Common myeloid progenitor, CD34-positive (primary cell): ENCODE results near the gene SARDH.

Source experiments
- CTCF ChIA-PET: fragments of 350-600 bp; sonication (Branson Sonifier 250); formaldehyde crosslinking; loops from one replicate; lab custom pipeline; 2021; ENCODE audit warnings: antibody characterized with exemption; lab: Charles Lee
- POLR2A ChIA-PET: fragments of 350-600 bp; sonication (Branson Sonifier 250); formaldehyde crosslinking; loops from one replicate; lab custom pipeline; 2021; ENCODE audit warnings: antibody characterized with exemption; lab: Charles Lee
- DNase-seq, 3 donors: peaks; one replicate each; pipeline versions ENCODE4 v3.0.0 to v3.0.0-alpha.2; 2013
- H3K27ac ChIP-seq, 2 experiments: 1 replicate in 1 of 2; 2 replicates in 1 of 2; pipeline ENCODE4 v1.7.0; 2013; ENCODE audit warnings: inconsistent platforms in 2 of 2, low read length in 2 of 2, mild to moderate bottlenecking in 2 of 2, low read depth in 1 of 2, moderate library complexity in 1 of 2; ENCODE audit not compliant: severe bottlenecking in 2 of 2, insufficient read depth in 1 of 2, poor library complexity in 1 of 2
- H3K27me3 ChIP-seq, 5 experiments: replicated peaks in 2 of 5; 1 replicate in 3 of 5; 2 replicates in 2 of 5; pipeline versions ENCODE4 v1.6.1 to v1.7.0; 2013; ENCODE audit warnings: low read length in 4 of 5, mild to moderate bottlenecking in 2 of 5, moderate library complexity in 2 of 5, inconsistent platforms in 1 of 5; ENCODE audit not compliant: insufficient read depth in 5 of 5, control insufficient read depth in 4 of 5
- H3K36me3 ChIP-seq, 4 experiments: 1 replicate in 2 of 4; 2 replicates in 2 of 4; pipeline versions ENCODE4 v1.6.1 to v1.7.0; 2013; ENCODE audit warnings: low read length in 3 of 4, control low read depth in 1 of 4, mild to moderate bottlenecking in 1 of 4; ENCODE audit not compliant: control insufficient read depth in 4 of 4, insufficient read depth in 4 of 4
- H3K4me1 ChIP-seq, 4 experiments: 1 replicate in 3 of 4; 2 replicates in 1 of 4; pipeline versions ENCODE4 v1.6.1 to v1.7.1; 2013; ENCODE audit warnings: low read length in 3 of 4, mild to moderate bottlenecking in 3 of 4, control low read depth in 1 of 4, inconsistent platforms in 1 of 4, moderate library complexity in 1 of 4; ENCODE audit not compliant: control insufficient read depth in 4 of 4, insufficient read depth in 4 of 4; ENCODE audit errors: control extremely low read depth in 1 of 4
- H3K4me3 ChIP-seq, 7 experiments: 1 replicate in 4 of 7; 2 replicates in 3 of 7; pipeline versions ENCODE4 v1.5.1 to v1.7.0; 2013; ENCODE audit warnings: mild to moderate bottlenecking in 7 of 7, low read length in 6 of 7, moderate library complexity in 6 of 7, inconsistent platforms in 2 of 7, low read depth in 2 of 7, control low read depth in 1 of 7; ENCODE audit not compliant: insufficient read depth in 4 of 7, control insufficient read depth in 1 of 7; ENCODE audit errors: extremely low read depth in 1 of 7
- H3K9me3 ChIP-seq, 5 experiments: 1 replicate in 4 of 5; 2 replicates in 1 of 5; pipeline versions ENCODE4 v1.6.1 to v1.7.1; 2013; ENCODE audit warnings: low read length in 4 of 5, mild to moderate bottlenecking in 2 of 5, inconsistent platforms in 1 of 5, low read depth in 1 of 5, moderate library complexity in 1 of 5; ENCODE audit not compliant: control insufficient read depth in 4 of 5, insufficient read depth in 2 of 5; ENCODE audit errors: control extremely low read depth in 1 of 5
- WGBS: methylation state at CpG from one replicate; pipeline ENCODE4 v1.1.5; 2013; ENCODE audit not compliant: insufficient coverage; 5-methylcytosine and 5-hydroxymethylcytosine counted together

SARDH gene

DNA sequence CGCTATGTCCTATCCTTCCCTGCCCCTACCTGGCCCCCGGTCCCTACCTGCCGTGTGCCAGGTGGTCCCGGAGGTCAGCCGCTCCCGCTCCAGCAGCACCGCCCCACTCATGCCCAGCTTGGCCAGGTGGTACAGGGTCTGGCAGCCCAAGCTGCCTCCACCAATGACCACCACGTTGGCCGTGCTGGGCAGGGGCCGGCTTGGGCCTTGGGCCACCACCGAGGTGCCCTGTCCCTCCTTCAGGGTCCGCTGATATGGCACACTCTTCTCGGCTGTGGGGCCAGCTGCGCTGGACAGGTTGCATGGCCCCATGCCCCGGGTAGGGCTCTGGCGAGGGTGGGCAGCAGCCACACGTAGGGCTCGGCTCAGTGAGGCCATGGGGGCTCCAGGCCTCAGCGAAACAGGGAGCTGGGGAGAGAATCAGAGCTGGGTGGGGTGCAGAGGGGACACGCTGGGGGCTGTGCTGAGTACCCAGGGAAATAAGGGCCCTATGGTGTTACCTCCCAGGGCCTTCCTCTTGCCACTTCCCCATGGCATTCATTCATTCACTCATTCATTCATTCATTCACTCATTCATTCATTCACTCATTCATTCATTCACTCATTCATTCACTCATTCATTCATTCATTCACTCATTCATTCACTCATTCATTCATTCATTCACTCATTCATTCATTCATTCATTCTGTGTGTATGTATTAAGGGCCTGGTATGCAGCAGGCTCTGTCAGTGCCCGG lies 4.2 kb downstream of the SARDH start:
- Histone ChIP-seq H3K27ac (no peak overlapping the region), H3K27me3 (no peaks in the 10 kb centered on the region), H3K36me3 (no peaks in the 10 kb centered on the region), H3K4me3 (no peak overlapping the region), H3K9me3 (no peaks in the 10 kb centered on the region), H3K4me1 (peaks cover 0 to 17% (median 13%) of the 10 kb centered on the region in 4 experiments)
- 91% methylated on average over 18 of the region's 21 CpGs for WGBS
- DNase-seq = peak; percentile 25 to 53 (median 31)
- ChIA-PET POLR2A (no interaction called here), CTCF (interaction anchor here (0.8 to 1.8 kb wide), 2 partner anchors 9 kb away, joined by 3 to 6 read pairs; no protein-coding TSS in a partner anchor)

DNA sequence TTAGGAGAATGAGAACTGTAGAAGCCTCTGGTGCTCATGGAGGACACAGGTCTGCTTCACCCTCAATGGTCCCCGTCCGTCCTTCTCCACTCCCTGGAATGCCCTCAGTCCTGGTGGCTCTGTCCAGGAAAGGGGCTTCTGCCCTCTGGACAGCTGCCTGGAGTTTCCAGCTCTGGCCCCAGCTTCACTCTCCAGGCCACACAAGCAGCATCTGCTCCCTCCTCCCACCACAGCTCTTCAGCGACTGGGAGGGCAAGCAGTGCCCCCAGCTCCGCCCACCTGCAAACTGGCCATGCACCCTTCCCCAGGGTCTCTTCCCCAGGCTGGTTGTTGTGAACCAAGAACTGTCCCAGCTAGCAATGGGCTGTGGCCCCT lies 4.7 kb downstream of the SARDH start:
- no peak overlapping the region for H3K4me3 ChIP-seq
- POLR2A ChIA-PET = no interaction called here

GRCh38 chr9:133732639-133733408 lies 5.3 kb downstream of the SARDH start:
- ChIA-PET POLR2A (no interaction called here), CTCF (interaction anchor here (0.8 to 1.8 kb wide), 2 partner anchors 8 to 10 kb away, joined by 3 to 6 read pairs; no protein-coding TSS in a partner anchor)
- Histone ChIP-seq H3K4me1 (peaks cover 0 to 6% (median 4%) of the 10 kb centered on the region in 4 experiments), H3K9me3 (no peaks in the 10 kb centered on the region), H3K36me3 (no peaks in the 10 kb centered on the region), H3K27me3 (no peaks in the 10 kb centered on the region), H3K4me3 (no peak overlapping the region), H3K27ac (no peak overlapping the region)
- 94% methylated on average over 6 of the region's 10 CpGs for WGBS
- DNase-seq = no peak

More for the DNA sequence above, 4.7 kb downstream of the SARDH start:
- Histone ChIP-seq H3K27ac (no peak overlapping the region), H3K4me1 (peaks cover 0 to 12% (median 8%) of the 10 kb centered on the region in 4 experiments), H3K27me3 (no peaks in the 10 kb centered on the region), H3K36me3 (no peaks in the 10 kb centered on the region), H3K9me3 (no peaks in the 10 kb centered on the region)
- 100% methylated on average over 4 of the region's 4 CpGs for WGBS
- CTCF ChIA-PET = interaction anchor here (0.8 to 1.8 kb wide), 2 partner anchors 8 to 9 kb away, joined by 3 to 6 read pairs; no protein-coding TSS in a partner anchor
- DNase-seq = peak in 1 of 3 donors; percentile 13

DNA sequence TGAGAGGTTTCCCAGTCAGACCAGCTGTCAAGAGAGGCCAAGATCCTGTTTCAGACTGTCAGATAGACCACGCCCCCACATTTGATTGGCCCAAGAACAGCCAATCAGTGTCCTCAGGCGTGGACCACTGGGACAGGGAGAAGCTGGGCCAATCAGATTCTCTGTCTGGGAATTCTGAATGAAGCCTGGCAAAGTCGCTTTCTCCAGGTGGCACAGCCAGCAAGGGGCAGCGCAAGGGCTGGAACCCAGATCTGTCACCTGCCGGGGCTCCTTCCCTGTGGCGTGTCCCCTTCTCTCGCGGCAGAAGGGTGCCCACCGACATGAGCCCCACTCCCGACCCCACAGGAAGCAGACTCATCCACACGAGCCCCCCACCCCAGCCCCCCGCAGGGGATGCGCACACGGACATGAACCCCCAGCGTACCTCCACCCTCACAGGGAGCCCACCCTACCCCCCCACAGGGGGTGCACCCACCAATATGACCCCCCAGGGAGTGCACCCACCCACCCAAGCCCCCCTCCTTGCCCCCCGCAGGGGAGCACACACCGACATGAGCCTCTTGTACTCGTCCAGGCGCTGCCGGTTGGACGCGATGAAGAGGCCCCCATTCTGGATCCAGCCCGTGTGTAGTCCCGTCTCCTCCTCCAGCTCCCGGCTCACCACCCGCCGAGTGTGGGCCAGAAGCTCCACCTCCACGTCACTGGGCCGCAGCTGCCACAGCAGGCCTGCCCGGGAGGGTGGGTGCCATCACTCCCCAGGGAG lies 6.1 kb downstream of the SARDH start:
- no peak overlapping the region for H3K4me3 ChIP-seq
- no peaks in the 10 kb centered on the region for H3K36me3 ChIP-seq
- POLR2A ChIA-PET = no interaction called here
- H3K27ac ChIP-seq = no peak overlapping the region
- WGBS = 90% methylated on average over 22 of the region's 30 CpGs
- peaks cover 0 to 6% (median 2%) of the 10 kb centered on the region in 4 experiments for H3K4me1 ChIP-seq
- no peak for DNase-seq
- CTCF ChIA-PET = interaction anchor here (1.1 kb wide), 1 partner anchor 8 kb away, joined by 3 read pairs; no protein-coding TSS in a partner anchor
- no peaks in the 10 kb centered on the region for H3K27me3 ChIP-seq
- H3K9me3 ChIP-seq = no peaks in the 10 kb centered on the region

DNA sequence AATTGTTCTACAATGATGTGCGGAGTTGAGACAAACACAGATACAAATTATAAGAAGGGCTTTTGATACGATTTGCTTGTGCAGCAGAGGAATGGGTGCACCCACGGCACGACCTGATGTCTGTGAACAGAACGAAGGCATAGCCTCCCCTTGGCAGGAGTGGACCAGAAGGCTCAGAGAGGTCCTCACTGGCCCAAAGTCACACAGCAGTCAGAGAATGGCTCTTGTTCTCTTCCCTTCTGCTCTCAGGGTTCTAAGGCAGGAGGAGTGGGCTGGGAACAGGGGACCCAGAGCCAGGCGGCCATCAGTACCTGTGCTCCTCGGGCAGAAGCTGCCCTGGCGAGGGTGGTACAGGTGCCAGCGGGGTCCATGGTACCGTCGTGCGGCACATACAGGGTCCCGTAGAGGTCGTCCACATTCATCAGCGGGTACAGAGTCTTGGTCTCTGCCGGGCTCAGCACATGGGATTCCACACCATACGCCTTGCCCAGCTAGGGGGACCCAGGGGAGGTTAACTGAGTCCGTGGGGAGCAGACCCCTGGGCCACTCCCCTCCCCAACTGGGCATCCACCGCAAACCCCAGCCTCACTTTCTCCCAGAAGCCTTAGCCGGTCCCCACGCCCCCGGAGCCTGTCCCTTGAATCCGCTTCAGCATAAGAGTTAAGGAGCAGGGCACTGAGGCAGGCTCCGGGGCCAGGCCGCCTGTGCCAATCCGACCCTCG lies 7.0 kb downstream of the SARDH start:
- no peak for DNase-seq
- CTCF ChIA-PET = interaction anchor here (1.1 kb wide), 2 partner anchors 9 to 97 kb away, joined by 3 read pairs; no protein-coding TSS in a partner anchor
- 98% methylated on average over 19 of the region's 27 CpGs for WGBS
- POLR2A ChIA-PET = no interaction called here
- Histone ChIP-seq H3K27me3 (no peaks in the 10 kb centered on the region), H3K4me1 (peaks cover 0 to 10% (median 6%) of the 10 kb centered on the region in 4 experiments), H3K9me3 (no peaks in the 10 kb centered on the region), H3K27ac (no peak overlapping the region), H3K4me3 (no peak overlapping the region), H3K36me3 (no peaks in the 10 kb centered on the region)

DNA sequence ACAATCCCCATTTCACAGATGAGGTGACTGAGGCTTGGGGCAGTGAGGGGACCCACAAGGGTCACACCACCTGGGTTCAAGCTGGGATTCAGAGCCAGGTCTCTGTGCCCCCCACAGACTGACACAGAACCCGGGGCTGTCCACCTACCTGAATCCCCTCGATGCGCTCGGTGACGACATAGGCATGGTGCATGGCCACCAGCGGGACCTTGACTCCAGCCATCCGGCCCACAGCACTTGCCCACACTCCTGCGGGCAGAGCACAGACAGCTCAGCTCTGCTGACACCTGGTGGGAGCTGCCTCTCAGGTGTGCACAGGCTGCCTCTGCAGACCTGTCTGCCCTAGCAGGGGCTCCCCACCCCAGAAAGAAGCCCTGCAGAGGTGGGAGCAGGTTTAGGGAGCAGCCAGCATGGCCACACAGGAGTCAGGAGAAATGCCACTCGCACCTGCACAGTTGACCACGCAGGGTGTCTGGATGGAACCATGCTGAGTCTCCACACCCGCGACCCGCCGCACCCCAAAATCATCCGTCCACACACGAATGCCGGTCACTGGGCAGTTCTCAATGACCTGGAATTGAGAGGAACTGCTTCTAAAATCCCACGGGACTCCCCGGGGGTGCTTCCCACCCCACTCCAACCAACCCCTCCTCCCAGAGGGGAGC lies 8.4 kb downstream of the SARDH start:
- POLR2A ChIA-PET = no interaction called here
- no peaks in the 10 kb centered on the region for H3K27me3 ChIP-seq
- no peaks in the 10 kb centered on the region for H3K9me3 ChIP-seq
- WGBS = 97% methylated on average over 18 of the region's 19 CpGs
- H3K4me1 ChIP-seq = peaks cover 0 to 10% (median 6%) of the 10 kb centered on the region in 4 experiments
- H3K4me3 ChIP-seq = no peak overlapping the region
- no peak for DNase-seq
- CTCF ChIA-PET = interaction anchor here (2.7 kb wide), 1 partner anchor 13 kb away, joined by 10 read pairs; no protein-coding TSS in a partner anchor
- H3K27ac ChIP-seq = no peak overlapping the region
- no peaks in the 10 kb centered on the region for H3K36me3 ChIP-seq
